Stimulated activated CD4-positive, alpha-beta T cell treated with anti-CD3 and anti-CD28 coated beads, Interleukin-2, amount 100 ng/mL, for 48 hours (primary cell): ENCODE results near the gene TCP11L1.
A peak's percentile ranks its signal among the peaks of the same experiment; 100 is the strongest.
"Not testable (repeated sequence)": the region's sequence is repeated elsewhere in the genome, so short reads cannot be mapped to it uniquely, and the experiment has no call there.

Experiments
- DNase-seq, 2 donors: peaks; one replicate each; pipeline ENCODE4 v3.0.0-alpha.2; 2020

TCP11L1 gene

GRCh38 chr11:33033493-33033892, 5.9 kb upstream of the TCP11L1 start:
- no peak for DNase-seq

DNA sequence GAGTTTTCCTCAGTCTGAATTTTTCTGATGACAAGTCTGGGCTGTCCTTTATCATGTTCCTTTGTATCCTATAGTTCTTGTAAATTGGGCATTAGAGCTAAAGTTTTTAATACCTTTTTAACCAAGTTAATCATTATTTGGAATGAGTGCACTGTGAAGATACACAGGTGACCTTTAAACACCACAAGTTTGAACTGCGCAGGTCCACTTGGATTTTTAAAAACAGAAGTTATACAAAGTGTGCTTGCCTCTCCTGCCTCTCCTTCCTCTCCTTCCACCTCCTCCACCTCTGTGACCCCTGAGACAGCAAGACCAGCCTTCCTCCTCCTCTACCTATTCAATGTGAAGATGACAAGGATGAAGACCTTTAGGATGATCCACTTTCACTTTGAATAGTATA, 4.4 kb upstream of the TCP11L1 start:
- no peak for DNase-seq

DNA sequence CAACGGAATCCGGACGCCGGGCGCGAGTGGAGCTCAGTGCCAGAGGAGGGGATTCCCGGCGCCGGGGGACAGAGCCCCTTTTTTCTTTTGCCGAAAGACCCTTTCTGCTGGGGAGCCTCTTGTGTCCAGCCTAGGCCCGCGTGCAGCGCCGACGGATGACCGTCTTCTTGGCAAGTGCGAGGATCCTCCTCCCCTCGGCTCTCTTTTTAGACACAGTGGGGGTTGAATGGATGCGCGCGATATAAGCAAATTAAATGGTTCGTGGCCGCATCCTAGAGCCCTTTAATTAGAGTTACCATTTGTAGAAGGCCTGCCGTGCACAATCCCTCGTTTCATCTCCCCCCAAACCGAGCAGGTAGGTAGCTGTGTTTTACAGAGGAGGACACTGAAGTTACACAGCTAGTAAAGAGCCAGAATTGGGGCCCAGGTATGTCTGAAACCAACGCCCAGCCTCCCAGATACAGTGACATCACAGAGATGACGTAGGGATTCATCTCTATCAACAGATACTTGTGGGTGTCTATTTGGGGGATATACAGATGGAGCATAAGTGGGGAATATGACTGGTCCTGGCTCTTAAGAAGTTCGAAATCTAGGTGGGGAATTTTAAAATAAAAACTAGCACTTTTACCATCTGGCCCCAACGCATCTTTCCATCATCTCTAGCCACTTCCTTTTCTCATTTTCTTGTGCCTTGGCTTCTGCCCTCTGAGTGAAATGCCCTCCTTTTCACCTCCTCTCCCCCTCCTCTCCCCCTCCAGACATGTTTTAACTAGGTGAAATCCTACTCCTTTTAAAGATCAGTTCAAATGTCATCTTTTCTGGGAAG, 875 bp downstream of the TCP11L1 start:
- peak; percentile 26 to 39 for DNase-seq

GRCh38 chr11:33040862-33041453, 1.6 kb downstream of the TCP11L1 start:
- DNase-seq = no peak

GRCh38 chr11:33043221-33043830, 4.0 kb downstream of the TCP11L1 start:
- no peak for DNase-seq

DNA sequence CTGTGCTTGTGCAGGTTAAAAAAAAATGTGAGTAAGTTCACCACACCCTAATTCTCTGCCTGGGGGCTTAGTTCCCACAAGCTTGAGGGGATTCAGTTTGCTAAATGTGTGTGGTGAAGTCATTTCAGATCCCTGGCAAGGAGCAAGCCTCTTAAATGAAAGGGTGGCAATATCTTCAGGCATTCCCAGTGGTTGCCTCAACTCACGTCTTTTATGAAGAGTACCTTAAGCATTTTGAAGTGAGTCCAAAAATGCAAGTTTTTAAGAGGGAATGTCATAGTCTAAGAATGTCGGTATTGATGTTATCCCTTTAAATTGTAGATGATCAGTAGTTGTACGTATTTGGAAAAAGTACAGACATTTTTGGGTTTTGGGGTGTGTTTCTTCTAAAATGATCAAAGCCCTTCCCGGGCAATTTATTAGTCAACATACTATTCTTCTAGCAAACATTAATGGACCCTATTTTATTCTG, 4.9 kb downstream of the TCP11L1 start:
- no peak for DNase-seq

DNA sequence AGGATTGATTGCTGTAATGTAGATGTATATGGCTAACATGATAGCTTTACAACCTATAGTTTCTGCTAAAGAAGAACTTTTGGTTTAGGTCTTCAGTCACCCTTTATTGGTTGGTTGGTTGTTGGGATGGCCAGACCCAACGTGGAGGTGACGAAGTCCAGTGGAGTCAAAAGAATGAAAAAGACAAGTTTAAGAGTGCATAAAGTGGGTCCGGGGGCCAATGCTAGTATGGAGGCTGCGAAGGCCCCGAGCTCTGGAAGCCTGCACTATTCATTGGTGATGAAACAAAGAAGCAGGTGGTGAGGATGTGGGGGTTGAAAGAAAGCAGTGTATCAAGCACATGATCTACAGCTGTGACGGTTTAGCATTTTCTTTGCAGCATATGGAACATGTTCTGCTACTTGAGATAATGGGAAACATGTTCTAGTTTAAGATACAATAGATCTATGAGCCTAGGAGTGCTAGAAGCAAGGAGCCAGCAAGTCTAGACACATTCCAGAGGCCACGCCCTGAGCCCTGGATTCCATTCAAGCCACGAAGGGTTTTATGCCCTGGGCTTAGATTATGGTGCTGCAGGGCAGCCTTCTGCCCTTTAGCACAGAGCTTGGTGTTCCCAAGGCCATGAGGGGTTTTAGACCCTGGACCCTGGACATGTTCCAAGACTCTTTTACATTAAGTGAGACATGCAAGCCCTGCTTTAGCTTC, 6.3 kb downstream of the TCP11L1 start:
- DNase-seq = no peak

GRCh38 chr11:33048701-33049100, 9.3 kb downstream of the TCP11L1 start:
- DNase-seq = not testable (repeated sequence)

DNA sequence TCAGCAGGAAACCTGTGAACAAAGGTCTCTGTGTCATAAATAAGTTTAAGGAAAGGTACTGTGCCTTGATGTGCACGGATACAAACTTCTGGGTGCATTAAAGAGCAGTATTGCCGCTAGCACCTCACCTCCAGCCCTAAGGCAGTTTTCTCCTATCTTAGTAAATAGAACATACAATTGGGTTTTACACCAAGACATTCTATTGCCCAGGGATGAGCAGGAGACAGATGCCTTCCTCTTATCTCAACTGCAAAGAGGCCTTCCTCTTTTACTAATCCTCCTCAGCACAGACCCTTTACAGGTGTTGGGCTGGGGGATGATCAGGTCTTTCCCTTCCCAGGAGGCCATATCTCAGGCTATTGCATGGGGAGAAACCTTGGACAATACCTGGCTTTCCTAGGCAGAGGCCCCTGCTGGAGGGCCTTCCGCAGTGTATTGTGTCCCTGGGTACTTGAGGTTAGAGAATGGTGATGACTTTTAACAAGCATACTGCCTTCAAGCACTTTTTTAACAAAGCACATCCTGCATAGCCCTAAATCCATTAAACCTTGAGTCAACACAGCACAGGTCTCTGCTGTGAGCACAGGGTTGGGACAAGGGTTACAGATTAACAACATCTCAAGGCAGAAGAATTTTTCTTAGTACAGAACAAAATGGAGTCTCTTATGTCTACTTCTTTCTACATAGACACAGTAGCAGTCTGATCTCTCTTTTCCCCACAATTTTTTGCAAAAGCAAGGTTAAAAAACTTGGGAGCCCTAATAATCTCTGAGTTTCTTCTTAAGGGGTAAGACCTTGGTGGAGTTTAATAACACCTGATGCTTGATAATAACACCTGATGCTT, 10.4 kb downstream of the TCP11L1 start:
- DNase-seq = not testable (repeated sequence)

DNA sequence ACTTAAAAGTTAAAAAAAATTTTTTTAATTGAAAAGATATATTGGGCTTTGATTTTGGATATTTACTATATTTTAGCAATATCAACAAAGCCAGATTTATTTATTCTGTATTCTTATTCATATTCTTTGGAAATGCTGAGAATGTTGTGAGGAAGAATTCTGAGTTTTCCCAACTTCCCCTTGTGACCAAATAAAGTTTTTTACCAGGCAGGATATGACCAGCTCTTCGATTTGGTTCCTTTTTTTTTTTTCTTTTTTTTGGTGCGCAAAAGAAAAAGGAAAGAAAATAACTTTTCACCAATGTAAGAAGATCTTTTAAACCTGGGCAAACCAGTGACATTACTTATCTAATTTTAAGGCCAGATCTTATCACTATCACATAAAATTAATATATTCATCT, 12.9 kb downstream of the TCP11L1 start:
- no peak for DNase-seq

GRCh38 chr11:33055375-33055774, 16.0 kb downstream of the TCP11L1 start:
- no peak for DNase-seq

GRCh38 chr11:33057284-33057683, 17.9 kb downstream of the TCP11L1 start:
- no peak for DNase-seq

DNA sequence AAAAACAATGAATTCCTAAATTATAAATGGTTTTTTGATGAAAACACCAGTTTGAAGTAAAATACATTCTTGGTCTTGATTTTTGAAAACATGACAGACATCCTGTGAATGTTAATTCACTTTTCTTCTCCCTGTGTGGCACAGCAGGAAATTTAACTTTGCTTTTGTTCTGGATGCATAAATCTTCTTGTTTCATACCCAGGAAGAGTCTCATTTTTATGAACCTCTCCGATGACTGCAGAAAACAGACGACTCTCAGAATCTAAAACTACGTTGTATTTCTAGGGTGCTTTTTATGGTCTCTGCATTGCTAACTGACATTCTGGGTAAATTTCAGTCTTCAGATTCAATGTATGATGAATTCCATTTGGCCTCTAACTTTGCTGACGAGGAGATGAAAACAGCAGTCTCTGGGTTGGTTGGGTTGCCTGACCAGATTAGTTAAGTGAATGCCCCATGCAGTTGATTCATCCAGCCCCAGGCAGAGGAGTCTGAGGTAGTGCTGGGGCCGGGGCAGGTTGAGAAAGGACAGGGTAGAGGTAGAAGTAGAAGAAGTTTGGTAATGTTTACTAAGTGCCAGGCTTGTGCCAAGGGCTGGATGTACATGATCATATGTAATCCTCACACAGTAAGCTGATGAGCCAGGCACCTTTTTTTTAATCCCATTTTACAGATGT, 20.1 kb downstream of the TCP11L1 start:
- DNase-seq = no peak

GRCh38 chr11:33060271-33060670, 20.9 kb downstream of the TCP11L1 start:
- DNase-seq = no peak

GRCh38 chr11:33062137-33062536, 22.8 kb downstream of the TCP11L1 start:
- DNase-seq = no peak

- DNase-seq = no peak
These were observed 24.0 kb downstream of the TCP11L1 start for GRCh38 chr11:33063326-33063881.

DNA sequence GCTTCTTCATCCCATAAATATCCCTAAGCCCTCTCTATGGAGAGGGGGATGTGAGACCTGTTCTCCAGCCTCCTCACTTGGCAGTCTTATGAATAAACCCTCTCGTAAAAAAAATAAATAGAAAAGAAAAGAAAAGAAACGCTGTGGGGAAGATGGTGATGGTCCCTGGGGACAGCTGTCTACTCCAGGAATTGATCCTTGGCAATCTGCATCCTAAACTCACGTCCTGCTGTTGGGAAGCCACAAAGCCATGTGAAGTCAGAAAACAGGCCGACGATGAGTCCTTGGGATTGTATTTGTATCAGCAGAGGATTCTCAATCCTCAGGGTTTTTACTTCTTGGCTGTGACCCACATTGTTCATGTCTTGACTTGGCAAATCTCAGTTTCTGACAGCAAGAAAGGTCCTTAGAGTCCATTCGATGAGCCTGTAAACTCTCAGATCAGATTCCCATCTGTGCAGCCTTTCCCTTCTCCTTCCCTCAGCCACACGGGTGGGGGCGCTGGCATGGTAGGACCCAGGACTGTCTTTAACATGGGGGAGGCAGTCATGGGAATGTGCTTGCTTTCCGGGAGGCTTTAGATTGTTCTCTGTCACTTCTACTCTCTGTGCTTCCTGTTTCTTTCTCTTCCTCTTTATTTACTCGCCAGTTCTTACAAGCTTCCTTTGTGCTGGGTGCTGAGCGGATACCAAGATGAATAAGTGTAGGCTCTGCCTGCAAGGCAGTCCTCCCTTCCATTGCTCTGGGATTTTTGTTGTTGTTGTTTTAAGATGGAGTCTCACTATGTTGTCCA, 24.9 kb downstream of the TCP11L1 start:
- no peak for DNase-seq

GRCh38 chr11:33064866-33065265, 25.5 kb downstream of the TCP11L1 start:
- DNase-seq = no peak

GRCh38 chr11:33065445-33066178, 26.2 kb downstream of the TCP11L1 start:
- DNase-seq = peak; percentile 63 to 68

DNA sequence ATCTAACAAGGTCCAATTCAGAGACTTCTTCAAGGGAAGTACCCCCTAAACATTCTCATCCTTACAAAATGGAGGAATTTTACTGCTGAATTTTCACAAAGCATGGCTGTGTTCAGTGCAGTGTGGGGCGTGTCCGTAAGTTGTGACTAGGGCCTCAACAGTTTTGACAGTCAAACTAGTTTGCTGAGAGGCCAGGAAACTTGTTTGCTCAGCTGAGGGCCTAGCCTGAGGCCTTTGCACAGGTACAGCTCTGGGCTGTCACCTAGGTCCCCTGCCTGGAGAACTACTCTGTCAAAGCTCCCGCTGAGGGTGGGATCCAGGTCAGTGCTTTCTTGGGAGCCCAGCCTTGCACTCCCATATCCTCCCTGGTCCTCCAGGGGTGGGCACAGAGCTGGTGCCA, 27.9 kb downstream of the TCP11L1 start:
- no peak for DNase-seq
